Stimulated activated CD4-positive, alpha-beta T cell treated with anti-CD3 and anti-CD28 coated beads, Interleukin-2, amount 100 ng/mL, for 48 hours (primary cell): ENCODE measurements around the gene FSTL4.

Experiments
- DNase-seq, 2 donors: peaks; one replicate each; pipeline ENCODE4 v3.0.0-alpha.2; 2020

The FSTL4 gene

DNA sequence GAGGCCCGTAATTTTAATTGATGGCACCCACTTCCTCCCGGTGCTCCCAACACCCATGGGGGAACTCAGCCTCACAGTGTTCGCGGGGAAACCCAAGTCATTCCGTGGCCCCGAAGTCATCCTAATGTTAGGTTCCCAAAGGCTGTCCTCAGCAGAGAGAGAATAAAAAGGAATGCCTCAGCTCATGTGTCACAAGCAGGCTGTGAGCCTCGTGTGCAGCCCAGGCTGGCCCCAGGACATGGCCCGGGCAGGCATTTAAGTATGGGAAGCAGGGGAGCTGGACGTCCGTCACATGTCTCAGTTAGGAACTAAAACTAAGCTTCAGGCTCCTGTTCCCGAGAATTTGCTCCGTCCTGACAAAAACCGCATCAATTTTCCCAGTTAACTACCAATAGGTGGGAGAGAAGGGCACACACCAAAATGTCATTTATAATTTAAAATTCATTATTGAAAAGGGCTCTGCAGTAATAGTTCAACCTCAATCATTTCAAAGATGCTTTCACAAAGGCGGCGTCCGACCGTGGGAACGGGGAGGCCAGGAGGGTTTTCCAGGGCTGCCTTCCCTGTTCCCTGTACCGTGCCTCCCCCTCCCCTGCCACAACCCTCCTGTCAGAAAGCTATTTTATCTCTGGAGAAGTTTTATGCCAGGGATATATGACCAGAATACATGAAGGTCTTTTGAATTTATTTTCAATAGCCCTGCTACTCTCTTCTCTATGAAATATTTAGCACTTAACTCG is 137.3 kb downstream of the FSTL4 start:
- DNase-seq = no peak

DNA sequence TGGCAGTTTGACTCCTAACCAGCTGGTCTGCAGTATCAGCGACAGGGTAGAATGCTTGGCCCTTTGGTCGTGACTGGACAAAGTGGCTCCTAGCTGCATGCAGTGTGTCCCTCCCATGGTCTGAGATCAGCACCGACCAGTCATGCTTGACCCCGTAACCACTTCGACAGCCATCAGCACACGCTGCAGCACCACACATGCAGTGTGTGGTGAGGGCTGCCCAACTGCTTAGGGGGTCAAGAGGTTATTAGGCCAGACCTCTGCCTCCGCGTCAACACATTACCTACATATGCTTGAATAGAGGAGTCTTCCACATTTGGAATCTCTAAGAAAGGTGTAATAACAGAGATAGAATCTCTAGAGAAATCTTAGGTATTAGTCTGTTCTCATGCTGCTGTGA is 139.1 kb downstream of the FSTL4 start:
- no peak for DNase-seq

- DNase-seq = no peak
Observed at GRCh38 chr5:133472829-133473228, 139.5 kb downstream of the FSTL4 start.

- DNase-seq = no peak
Observed at GRCh38 chr5:133471699-133472098, 140.6 kb downstream of the FSTL4 start.

DNA sequence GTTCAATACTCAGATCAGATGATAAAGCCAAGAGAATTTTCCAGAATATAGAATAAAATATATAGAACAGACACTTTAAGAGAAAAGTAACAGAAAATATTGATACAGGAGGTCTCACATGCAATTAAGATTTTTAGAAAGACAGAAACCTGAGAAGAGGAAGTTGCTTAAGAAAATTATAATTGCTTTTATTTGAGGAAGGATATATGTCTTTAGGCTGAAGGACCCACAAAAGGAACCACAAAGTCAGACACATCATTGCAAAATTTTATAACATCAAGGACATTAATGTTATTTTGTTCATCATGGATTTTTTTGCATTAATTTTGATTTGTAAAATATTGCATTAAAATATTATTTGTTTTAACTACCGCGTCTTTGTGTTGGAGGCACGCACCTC is 141.5 kb downstream of the FSTL4 start:
- no peak for DNase-seq

- no peak for DNase-seq
Observed at GRCh38 chr5:133469846-133470245, 142.5 kb downstream of the FSTL4 start.

DNA sequence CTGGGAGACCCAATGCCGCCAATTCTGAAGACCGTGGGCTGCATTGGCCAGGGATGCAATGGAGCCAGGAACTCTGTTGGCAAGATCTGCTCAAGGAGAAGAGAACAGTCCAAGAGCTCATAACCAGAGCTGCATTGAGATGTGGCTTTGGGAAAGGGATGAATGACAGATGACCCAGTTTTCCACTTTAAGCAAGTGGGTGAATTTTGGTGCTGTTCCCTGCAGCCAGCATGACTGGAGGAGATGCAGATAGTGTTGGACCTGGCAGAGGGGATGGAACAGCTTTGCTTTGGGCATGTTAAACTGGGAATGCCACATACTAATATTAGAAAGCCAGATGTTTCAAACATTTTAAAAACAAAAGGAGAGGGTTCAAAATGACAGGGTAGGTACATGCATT is 143.1 kb downstream of the FSTL4 start:
- no peak for DNase-seq

DNA sequence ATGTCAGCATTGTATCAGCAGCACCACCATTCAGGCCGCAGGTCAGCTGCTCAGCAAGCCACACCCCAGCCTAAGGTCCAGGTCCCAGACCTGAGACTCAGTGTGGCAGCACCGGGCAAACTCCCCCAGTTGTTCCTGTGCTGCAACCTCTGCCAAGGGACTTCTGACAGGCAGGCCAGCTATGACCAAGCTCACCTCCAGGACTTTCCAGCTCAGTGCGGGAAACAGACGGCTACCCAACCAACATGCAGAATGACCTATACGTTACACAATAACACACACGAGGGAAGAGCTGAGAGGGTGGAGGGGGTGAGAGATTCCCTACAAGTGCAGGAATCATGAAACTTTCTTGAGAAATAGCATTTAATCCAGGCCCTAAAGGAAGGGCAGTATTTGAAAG is 143.7 kb downstream of the FSTL4 start:
- DNase-seq = no peak

- no peak for DNase-seq
Observed at GRCh38 chr5:133467826-133468463, 144.4 kb downstream of the FSTL4 start.

- DNase-seq = no peak
Observed at GRCh38 chr5:133467335-133467779, 145.0 kb downstream of the FSTL4 start.

- no peak for DNase-seq
Observed at GRCh38 chr5:133466556-133467334, 145.6 kb downstream of the FSTL4 start.

- no peak for DNase-seq
Observed at GRCh38 chr5:133464013-133464412, 148.3 kb downstream of the FSTL4 start.

DNA sequence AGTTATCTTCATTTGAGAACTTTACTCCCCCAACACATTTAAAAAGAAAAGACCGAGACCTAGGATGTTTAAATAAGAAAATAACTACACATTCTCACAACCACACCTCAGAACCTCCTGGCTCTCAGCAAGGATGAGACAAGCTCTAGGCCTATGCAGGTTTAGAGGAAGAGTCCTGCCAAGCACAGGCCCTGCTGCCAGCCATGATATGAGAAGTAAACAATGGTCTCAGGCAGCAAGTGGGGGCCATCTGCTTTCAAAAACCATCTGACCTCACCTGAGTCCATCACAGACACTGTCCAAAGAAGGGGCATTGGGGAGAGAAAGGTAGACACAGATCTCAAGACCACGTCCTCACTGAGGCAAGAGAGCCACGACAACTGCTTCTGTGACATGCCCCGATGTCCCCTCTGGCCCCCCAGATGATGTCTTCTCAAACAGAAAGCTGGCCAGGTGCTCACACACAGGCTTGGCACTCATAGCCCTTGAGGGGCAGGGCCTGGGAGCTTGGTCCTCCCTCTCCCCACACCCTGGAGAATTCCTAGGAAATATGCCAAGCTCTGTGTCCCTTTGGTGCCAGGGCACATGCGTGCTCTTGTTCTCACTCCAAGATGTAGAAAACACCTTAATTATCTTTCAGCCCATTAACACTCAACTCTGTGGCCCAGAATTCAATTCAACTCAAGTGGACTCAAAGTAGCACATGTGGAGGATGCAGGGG is 150.4 kb downstream of the FSTL4 start:
- DNase-seq = no peak

DNA sequence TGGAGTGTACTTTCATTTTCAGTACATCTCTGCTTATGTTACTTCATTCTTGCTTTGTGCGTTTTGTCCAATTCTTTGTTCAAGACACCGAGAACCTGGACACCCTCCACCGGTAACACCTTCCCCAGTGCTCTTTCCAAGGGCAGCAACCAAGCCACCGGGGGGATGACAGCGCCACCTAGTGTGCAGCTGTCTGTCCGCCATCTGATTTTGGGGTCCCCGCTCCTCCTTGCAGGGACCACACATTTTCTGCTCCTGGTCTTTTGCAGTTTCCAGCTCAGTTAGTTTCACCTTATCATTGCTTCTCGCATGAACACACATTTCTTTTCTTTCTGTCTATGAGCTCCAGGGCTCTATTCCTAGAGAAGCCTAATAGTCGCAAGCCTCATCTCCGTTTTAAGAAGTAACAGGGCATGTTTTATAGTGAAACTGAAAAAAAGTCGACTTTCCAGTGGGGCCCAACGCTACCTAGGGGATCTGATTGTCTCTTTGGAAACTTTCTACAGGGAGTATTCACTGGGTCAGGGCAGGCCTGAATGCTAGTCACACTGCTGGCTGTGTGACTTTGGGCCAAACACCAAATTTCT is 152.1 kb downstream of the FSTL4 start:
- DNase-seq = peak; percentile 42 to 57

DNA sequence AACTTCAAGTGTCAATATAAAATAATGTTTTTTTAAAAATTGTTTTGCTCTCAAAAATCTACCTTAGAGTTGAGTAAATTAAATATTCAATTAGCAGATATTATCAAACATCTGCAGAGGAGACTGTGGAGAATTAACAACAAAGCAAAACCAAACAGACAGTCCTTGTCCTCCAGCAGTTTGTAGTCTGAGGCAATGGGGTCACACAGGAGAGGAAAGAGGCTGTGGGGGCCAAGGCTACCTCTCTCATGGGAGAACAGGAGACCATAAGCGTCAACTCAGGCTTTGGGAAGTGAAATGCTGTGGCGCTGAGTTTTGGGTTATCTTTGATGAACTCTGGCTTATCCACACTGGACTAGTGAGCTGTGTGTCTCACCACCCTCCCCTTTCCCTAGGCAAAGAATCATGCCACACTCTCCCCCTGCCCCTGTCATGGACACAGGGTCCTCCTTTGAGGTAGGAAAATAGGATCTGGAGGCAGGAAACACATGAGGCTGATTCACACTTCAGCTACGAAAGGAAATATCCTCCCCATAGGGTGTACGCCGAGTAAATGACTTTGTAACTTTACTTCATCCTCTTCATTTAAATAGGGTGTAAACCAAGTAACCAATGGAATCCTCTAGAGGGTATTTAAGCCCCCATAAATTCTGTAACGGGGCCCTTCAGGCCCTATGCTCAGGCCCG is 152.7 kb downstream of the FSTL4 start:
- DNase-seq = no peak

DNA sequence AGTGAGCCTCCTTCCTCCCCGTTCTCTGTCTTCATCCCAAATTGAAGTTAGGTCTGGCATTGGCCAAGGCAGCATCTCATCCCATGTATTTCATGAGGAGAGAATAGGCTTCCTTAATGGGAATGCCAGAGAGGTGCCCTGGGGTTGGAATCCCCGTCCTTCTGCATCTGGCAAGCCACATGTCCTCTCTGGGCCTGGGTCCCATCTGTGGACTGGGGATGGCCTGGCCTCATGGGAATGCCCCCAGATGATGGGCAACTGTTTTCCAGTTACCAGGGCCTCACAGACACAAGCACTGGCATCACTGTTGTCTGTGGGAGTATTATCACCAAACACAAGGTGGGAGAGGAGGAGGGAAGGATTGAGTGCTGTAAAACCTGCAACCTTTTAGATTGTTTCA is 153.9 kb downstream of the FSTL4 start:
- no peak for DNase-seq

DNA sequence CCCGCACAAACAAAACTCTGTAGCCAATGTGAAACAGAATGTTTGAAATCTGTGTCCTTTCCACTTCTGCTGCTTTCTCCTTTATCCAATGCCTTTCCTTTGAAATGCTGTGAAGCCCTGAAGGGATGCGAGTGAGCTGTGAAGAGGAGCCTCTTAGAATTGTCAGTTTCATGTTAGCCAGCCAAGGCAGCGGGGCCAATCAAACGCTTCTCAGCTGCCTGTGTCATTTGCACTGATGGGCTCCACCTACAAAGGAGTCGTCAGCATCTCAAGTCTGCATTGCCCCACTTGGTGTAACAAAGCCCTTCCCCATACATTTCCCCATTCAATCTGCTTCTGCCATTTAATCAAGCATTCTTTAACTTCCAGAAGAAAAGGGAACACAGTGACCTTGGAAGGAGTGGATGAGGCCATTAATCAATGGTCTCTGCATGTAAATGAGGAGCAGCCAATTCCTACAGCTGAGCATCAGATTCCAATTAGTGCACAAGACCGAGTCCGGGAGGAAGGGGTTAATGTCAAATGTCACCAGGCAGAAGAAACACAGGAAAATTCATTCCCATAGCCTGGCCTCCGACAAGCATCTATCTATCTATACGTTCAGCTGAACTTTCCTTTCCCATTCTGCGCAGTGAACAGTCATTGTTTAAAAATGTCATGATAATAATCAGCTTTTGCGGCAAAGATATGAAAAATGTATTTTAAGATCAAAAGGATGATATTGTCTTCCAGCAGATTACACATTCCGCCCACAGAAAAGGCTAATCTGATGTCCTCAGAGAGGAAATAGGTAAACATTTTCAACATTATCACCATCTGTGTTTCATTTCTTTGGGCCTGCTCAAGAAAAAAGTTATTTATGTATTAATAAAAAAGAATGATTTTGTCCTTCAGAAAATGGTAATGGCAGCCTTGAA is 154.6 kb downstream of the FSTL4 start:
- no peak for DNase-seq

DNA sequence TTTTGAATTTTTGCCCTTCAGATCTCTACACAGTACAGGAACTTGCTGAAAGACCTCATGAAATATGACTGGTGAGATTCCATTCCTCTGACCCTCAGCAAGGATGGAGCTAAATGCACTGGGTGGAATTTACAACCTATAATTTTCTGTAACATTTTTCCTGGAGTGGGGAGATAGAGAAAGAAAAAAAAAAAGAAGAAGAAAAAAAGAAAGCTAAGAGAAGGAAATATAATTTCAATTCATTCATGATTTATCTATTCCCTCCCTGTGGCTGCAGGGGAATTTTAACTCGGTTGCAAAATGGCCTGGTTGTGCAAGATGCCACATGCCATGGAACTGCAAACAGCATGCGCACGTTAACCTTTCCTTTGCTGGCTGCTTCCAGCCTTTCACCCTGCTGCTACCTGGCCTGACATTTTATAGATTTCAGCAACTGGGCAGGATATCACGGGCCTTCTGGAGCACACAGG is 155.4 kb downstream of the FSTL4 start:
- no peak for DNase-seq

- no peak for DNase-seq
Observed at GRCh38 chr5:133455676-133456075, 156.7 kb downstream of the FSTL4 start.

GRCh38 chr5:133454442-133454841 is 157.9 kb downstream of the FSTL4 start:
- DNase-seq = no peak

- DNase-seq = no peak
Observed at GRCh38 chr5:133453831-133454230, 158.5 kb downstream of the FSTL4 start.
